Spleen (tissue), 7 donors: ENCODE data around the gene TNFSF10.

Experiments
- POLR2A ChIP-seq, 3 donors: fragments of 450-650 bp; IDR thresholded peaks; one replicate each; pipeline ENCODE4 v1.5.1; 2017; ENCODE audit warnings: antibody characterized with exemption in 3 of 3, mild to moderate bottlenecking in 1 of 3
- TF ChIP-seq, protein P1 (sequence below), 11 experiments: fragments of 200-600 bp in 7 of 11; fragments of 450-650 bp in 4 of 11; sonication (generic) in 4 of 11; IDR thresholded peaks in 8 of 11; conservative IDR thresholded peaks in 3 of 11; 1 replicate in 7 of 11; 2 replicates in 4 of 11; pipeline versions ENCODE4 v1.4.0 to v1.8.0; 2016 to 2021; ENCODE audit warnings: antibody characterized with exemption in 11 of 11, inconsistent platforms in 4 of 11, mild to moderate bottlenecking in 1 of 11
- donor health status: DM: no; HTN: no; CAD: no; lungs with moderate emphysema.
- donor health status: DM: no; HTN: no; CAD: no.
- donor health status: DM: no; HTN: no; CAD: no.

DNA sequence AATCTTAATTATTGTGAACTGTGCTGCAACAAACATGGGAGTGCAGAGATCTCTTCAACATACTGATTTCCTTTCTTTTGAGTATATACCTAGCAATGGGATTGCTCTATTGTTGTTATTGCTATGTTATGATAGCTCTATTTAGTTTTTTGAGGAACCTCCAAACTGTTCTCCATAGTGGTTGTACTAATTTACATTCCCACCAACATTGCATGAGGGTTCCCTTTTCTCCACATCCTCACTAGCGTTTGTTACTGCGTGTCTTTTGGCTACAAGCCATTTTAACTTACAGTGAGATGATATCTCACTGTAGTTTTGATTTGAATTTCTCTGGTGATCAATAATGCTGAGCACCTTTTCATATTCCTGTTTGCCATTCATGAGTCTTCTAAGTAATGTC, 45.5 kb upstream of the TNFSF10 start:
- TF ChIP-seq, protein P1, sequence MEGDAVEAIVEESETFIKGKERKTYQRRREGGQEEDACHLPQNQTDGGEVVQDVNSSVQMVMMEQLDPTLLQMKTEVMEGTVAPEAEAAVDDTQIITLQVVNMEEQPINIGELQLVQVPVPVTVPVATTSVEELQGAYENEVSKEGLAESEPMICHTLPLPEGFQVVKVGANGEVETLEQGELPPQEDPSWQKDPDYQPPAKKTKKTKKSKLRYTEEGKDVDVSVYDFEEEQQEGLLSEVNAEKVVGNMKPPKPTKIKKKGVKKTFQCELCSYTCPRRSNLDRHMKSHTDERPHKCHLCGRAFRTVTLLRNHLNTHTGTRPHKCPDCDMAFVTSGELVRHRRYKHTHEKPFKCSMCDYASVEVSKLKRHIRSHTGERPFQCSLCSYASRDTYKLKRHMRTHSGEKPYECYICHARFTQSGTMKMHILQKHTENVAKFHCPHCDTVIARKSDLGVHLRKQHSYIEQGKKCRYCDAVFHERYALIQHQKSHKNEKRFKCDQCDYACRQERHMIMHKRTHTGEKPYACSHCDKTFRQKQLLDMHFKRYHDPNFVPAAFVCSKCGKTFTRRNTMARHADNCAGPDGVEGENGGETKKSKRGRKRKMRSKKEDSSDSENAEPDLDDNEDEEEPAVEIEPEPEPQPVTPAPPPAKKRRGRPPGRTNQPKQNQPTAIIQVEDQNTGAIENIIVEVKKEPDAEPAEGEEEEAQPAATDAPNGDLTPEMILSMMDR (IDR thresholded peaks at IDR 0.05 in 8 of 11, conservative IDR thresholded peaks at IDR 0.05 in 3 of 11) = no peak
- no peak for TF ChIP-seq POLR2A (IDR thresholded peaks at IDR 0.05)
